ENCODE measurements around the gene ECI1.

The ECI1 gene

GRCh38 chr16:2295056-2295798, 43.8 kb upstream of the ECI1 start:
- no peak for DNase-seq (ENCODE audit: low spot score)
- Histone ChIP-seq H3K27ac (no peak overlapping the region), H3K4me3 (no peak overlapping the region)
- TF ChIP-seq, protein P1, sequence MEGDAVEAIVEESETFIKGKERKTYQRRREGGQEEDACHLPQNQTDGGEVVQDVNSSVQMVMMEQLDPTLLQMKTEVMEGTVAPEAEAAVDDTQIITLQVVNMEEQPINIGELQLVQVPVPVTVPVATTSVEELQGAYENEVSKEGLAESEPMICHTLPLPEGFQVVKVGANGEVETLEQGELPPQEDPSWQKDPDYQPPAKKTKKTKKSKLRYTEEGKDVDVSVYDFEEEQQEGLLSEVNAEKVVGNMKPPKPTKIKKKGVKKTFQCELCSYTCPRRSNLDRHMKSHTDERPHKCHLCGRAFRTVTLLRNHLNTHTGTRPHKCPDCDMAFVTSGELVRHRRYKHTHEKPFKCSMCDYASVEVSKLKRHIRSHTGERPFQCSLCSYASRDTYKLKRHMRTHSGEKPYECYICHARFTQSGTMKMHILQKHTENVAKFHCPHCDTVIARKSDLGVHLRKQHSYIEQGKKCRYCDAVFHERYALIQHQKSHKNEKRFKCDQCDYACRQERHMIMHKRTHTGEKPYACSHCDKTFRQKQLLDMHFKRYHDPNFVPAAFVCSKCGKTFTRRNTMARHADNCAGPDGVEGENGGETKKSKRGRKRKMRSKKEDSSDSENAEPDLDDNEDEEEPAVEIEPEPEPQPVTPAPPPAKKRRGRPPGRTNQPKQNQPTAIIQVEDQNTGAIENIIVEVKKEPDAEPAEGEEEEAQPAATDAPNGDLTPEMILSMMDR (IDR thresholded peaks at IDR 0.05): no peak

- no peak for DNase-seq (ENCODE audit: low spot score)
- no peak overlapping the region for H3K4me3 ChIP-seq
- TF ChIP-seq, protein P1 (IDR thresholded peaks at IDR 0.05): no peak
- H3K27ac ChIP-seq: no peak overlapping the region
These were observed 40.8 kb upstream of the ECI1 start for GRCh38 chr16:2292221-2292620.

- H3K27ac ChIP-seq: no peak overlapping the region
- DNase-seq (ENCODE audit: low spot score): no peak
- no peak overlapping the region for H3K4me3 ChIP-seq
- TF ChIP-seq, protein P1 (IDR thresholded peaks at IDR 0.05): no peak
These were observed 37.9 kb upstream of the ECI1 start for GRCh38 chr16:2289282-2289681.

DNA sequence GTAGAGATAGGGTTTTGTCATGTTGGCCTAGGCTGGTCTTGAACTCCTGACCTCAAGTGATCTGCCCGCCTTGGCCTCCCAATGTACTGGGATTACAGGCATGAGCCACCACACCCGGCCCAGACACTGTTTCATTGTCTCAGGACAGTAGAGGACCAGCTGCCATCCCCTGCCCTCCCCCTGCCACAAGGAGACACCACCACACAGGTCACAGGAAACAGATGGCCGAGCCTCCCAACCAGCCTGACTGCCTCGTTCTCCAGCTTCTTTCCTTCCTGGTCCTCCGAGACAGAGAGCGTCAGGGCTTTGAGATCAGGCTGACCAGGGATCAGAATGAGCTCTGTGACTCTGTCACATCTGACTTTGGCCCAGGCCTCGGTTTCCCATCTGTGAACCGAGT, 37.3 kb upstream of the ECI1 start:
- no peak overlapping the region for H3K4me3 ChIP-seq
- TF ChIP-seq, protein P1 (IDR thresholded peaks at IDR 0.05): no peak
- DNase-seq (ENCODE audit: low spot score): no peak
- H3K27ac ChIP-seq: no peak overlapping the region

GRCh38 chr16:2287916-2288547, 36.6 kb upstream of the ECI1 start:
- TF ChIP-seq, protein P1 (IDR thresholded peaks at IDR 0.05): no peak
- no peak for DNase-seq (ENCODE audit: low spot score)
- Histone ChIP-seq H3K4me3 (no peak overlapping the region), H3K27ac (no peak overlapping the region)

DNA sequence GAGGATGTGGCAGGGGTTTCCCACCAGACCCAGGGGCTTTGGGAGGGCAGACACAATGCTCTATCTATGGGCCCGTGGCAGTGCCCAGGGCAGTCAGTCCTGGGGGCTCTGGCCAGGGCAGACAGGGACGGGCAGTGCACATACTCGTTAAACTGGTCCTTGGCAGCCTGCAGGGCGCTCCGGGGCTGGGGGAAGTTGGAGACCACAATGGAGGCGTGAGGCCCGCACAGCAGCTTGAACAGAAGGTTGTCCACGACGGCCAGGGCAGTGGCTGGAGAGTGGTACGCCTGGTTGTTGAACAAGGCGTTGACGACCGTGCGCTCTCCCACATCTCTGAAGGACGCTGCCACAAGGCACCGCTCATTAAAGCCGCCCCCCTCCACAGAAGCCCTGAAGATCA, 35.2 kb upstream of the ECI1 start:
- no peak overlapping the region for H3K4me3 ChIP-seq
- no peak for DNase-seq (ENCODE audit: low spot score)
- H3K27ac ChIP-seq: no peak overlapping the region
- TF ChIP-seq, protein P1 (IDR thresholded peaks at IDR 0.05): no peak

GRCh38 chr16:2285731-2286191, 34.4 kb upstream of the ECI1 start:
- TF ChIP-seq, protein P1 (IDR thresholded peaks at IDR 0.05): no peak
- Histone ChIP-seq H3K4me3 (no peak overlapping the region), H3K27ac (no peak overlapping the region)
- no peak for DNase-seq (ENCODE audit: low spot score)
